GM12878 (cell line): Measurements from ENCODE around the gene ZNF324. TPM values are rescaled to one million over a fixed set of nuclear protein-coding genes. Genes with fewer than 3 reads are reported as not detected.

ENCODE experiments used
- EED ChIP-seq: sonication (generic); IDR thresholded peaks from 2 replicates; pipeline ENCODE4 v1.6.1; 2016; ENCODE audit warnings: antibody characterized with exemption, low read depth
- POU2F2 ChIP-seq: IDR thresholded peaks from 3 replicates; pipeline ENCODE4 v1.6.1; 2011; ENCODE audit warnings: low read depth, mild to moderate bottlenecking, low read length, borderline replicate concordance
- PRDM15 ChIP-seq: fragments of 450-650 bp; formaldehyde crosslinking; IDR thresholded peaks from 2 replicates; pipeline ENCODE4 v1.4.0; 2020; ENCODE audit warnings: mild to moderate bottlenecking, moderate library complexity
- polyA plus RNA-seq, 11 experiments: library from polyadenylated mRNA; depleted of rRNA in 4 of 11; unstranded in 6 of 11; stranded (reverse) in 5 of 11; fragments of >200 nt; fragmentation: Nextera tagmentation in 4 of 11; fragmentation: Illumina TruSeq in 1 of 11; extraction: Ambion mirVana in 4 of 11; extraction: Trizol in 1 of 11; gene quantifications; 1 replicate in 1 of 11; 2 replicates in 10 of 11; pipeline versions ENCODE4 v1.2.1 to v1.2.3, GENCODE V29; 2011 to 2016; ENCODE audit warnings: inconsistent platforms in 2 of 11, missing spikeins in 2 of 11, low read depth in 1 of 11
- total RNA-seq, 4 experiments: library from RNA; depleted of rRNA in 3 of 4; stranded (reverse); fragments of >200 nt in 3 of 4; fragmentation: Illumina TruSeq in 1 of 4; extraction: Trizol in 1 of 4; gene quantifications; 2 replicates each; pipeline versions ENCODE4 v1.2.1 to v1.2.3, GENCODE V29; 2013 to 2021
- TF ChIP-seq, protein P1 (sequence below): fragments of 450-650 bp; IDR thresholded peaks from 2 replicates; pipeline ENCODE4 v1.6.1; 2018; ENCODE audit warnings: mild to moderate bottlenecking, low read depth, moderate library complexity; ENCODE audit not compliant: partially characterized antibody

The ZNF324 gene
- total and polyA plus RNA-seq, 10 of the 15 experiments (the other 5 are each of a cell fraction or from before 2014, with no cell fraction given) = 0.71 to 13.9 (median 7.0) TPM

GRCh38 chr19:58439576-58440554 is 27.0 kb upstream of the ZNF324 start, which contains the start of gene ZNF132 (continued):
- TF ChIP-seq, protein P1, sequence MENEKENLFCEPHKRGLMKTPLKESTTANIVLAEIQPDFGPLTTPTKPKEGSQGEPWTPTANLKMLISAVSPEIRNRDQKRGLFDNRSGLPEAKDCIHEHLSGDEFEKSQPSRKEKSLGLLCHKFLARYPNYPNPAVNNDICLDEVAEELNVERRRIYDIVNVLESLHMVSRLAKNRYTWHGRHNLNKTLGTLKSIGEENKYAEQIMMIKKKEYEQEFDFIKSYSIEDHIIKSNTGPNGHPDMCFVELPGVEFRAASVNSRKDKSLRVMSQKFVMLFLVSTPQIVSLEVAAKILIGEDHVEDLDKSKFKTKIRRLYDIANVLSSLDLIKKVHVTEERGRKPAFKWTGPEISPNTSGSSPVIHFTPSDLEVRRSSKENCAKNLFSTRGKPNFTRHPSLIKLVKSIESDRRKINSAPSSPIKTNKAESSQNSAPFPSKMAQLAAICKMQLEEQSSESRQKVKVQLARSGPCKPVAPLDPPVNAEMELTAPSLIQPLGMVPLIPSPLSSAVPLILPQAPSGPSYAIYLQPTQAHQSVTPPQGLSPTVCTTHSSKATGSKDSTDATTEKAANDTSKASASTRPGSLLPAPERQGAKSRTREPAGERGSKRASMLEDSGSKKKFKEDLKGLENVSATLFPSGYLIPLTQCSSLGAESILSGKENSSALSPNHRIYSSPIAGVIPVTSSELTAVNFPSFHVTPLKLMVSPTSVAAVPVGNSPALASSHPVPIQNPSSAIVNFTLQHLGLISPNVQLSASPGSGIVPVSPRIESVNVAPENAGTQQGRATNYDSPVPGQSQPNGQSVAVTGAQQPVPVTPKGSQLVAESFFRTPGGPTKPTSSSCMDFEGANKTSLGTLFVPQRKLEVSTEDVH = no peak
- TF ChIP-seq POU2F2 (no peak; the same call in 2 of the 3 replicates), PRDM15 (CRISPR knock-in tag) (no peak), EED (no peak)
